ENCODE measurements around the gene JUNB.

- TF ChIP-seq CTCF (IDR thresholded peaks at IDR 0.05) = peak; percentile 92
- no peak for TF ChIP-seq EZH2phosphoT487 (IDR thresholded peaks at IDR 0.05)
Measured at GRCh38 chr19:12757544-12758274, 33.6 kb upstream of the JUNB start.

Measured in neural progenitor cell (in vitro differentiated cells).